ENCODE data around the gene TSPAN4. TPM values are rescaled to one million over a fixed set of nuclear protein-coding genes. Genes with fewer than 3 reads are reported as not detected.

Gene TSPAN4
- total RNA-seq, 1 donor from 2014 or later = 2.3 TPM

GRCh38 chr11:875203-875602 is 32.6 kb downstream of the TSPAN4 start:
- intact Hi-C loops (cut with micrococcal nuclease) = no loop called here
- ChIA-PET POLR2A (no interaction called here), CTCF (no interaction called here)
- no peak for ATAC-seq (ENCODE audit: low read depth)
- TF ChIP-seq CTCF (IDR thresholded peaks at IDR 0.05) = no peak
- Mint-ChIP-seq H3K4me3 (no peak overlapping the region), H3K27me3 (no peaks in the 10 kb centered on the region), H3K27ac (no peak overlapping the region), H3K4me1 (no peaks in the 10 kb centered on the region), H3K9me3 (no peaks in the 10 kb centered on the region), H3K36me3 (ENCODE audit: low read depth) (peaks cover 28% of the 10 kb centered on the region)
- DNase-seq = no peak

GRCh38 chr11:875769-876301 is 33.2 kb downstream of the TSPAN4 start:
- no peak for TF ChIP-seq CTCF (IDR thresholded peaks at IDR 0.05)
- intact Hi-C loops (cut with micrococcal nuclease) = no loop called here
- H3K27ac Mint-ChIP-seq = no peak overlapping the region
- H3K9me3 Mint-ChIP-seq = no peaks in the 10 kb centered on the region
- POLR2A ChIA-PET = no interaction called here
- H3K27me3 Mint-ChIP-seq = no peaks in the 10 kb centered on the region
- no peak for ATAC-seq (ENCODE audit: low read depth)
- no peak for DNase-seq
- peaks cover 33% of the 10 kb centered on the region for H3K36me3 Mint-ChIP-seq (ENCODE audit: low read depth)
- CTCF ChIA-PET = no interaction called here
- H3K4me1 Mint-ChIP-seq = no peaks in the 10 kb centered on the region
- no peak overlapping the region for H3K4me3 Mint-ChIP-seq

- peaks cover 36% of the 10 kb centered on the region for H3K36me3 Mint-ChIP-seq (ENCODE audit: low read depth)
- no peaks in the 10 kb centered on the region for H3K27me3 Mint-ChIP-seq
- TF ChIP-seq CTCF (IDR thresholded peaks at IDR 0.05) = no peak
- no peaks in the 10 kb centered on the region for H3K9me3 Mint-ChIP-seq
- no peak overlapping the region for H3K27ac Mint-ChIP-seq
- ChIA-PET CTCF (no interaction called here), POLR2A (interaction anchor here (0.5 kb wide), 1 partner anchor 44 kb away, joined by 4 read pairs; no protein-coding TSS in a partner anchor)
- H3K4me3 Mint-ChIP-seq = no peak overlapping the region
- ATAC-seq (ENCODE audit: low read depth) (no peak), DNase-seq (no peak)
- no peaks in the 10 kb centered on the region for H3K4me1 Mint-ChIP-seq
- intact Hi-C loops (cut with micrococcal nuclease) = no loop called here
These were observed 33.9 kb downstream of the TSPAN4 start for GRCh38 chr11:876545-876944.

GRCh38 chr11:877565-877964 is 34.9 kb downstream of the TSPAN4 start:
- Mint-ChIP-seq H3K27ac (no peak overlapping the region), H3K36me3 (ENCODE audit: low read depth) (peaks cover 45% of the 10 kb centered on the region), H3K27me3 (no peaks in the 10 kb centered on the region), H3K4me3 (no peak overlapping the region), H3K4me1 (no peaks in the 10 kb centered on the region), H3K9me3 (no peaks in the 10 kb centered on the region)
- POLR2A ChIA-PET = no interaction called here
- CTCF ChIA-PET = no interaction called here
- TF ChIP-seq CTCF (IDR thresholded peaks at IDR 0.05) = no peak
- DNase-seq = no peak
- intact Hi-C loops (cut with micrococcal nuclease) = no loop called here
- no peak for ATAC-seq (ENCODE audit: low read depth)

DNA sequence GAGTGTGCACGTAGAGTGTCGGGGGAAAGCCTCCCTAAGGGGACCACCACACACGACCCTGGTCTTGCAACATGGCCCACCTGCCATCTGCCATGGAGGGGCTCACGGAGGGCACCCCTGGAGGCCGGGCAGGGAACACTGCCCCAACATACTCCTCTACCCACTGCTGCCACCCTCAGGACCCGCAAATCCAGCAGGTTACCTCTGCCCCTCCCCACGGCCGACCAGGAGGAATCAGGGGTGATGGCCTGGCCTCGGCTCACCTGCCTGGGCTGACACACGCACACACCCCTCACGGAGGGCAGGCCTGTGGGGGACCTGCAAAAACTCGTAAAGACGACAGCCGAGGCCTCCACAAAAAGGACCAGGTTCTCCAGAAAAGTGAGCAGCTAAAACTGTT is 37.8 kb downstream of the TSPAN4 start:
- TF ChIP-seq CTCF (IDR thresholded peaks at IDR 0.05) = no peak
- Mint-ChIP-seq H3K4me3 (no peak overlapping the region), H3K27ac (no peak overlapping the region), H3K27me3 (no peaks in the 10 kb centered on the region), H3K36me3 (ENCODE audit: low read depth) (peaks cover 43% of the 10 kb centered on the region), H3K9me3 (no peaks in the 10 kb centered on the region), H3K4me1 (no peaks in the 10 kb centered on the region)
- ATAC-seq (ENCODE audit: low read depth) (no peak), DNase-seq (no peak)
- intact Hi-C loops (cut with micrococcal nuclease) = no loop called here
- ChIA-PET CTCF (no interaction called here), POLR2A (no interaction called here)
